AG10803 (cell line): ENCODE measurements around the gene UMAD1.

Experiments
- DNase-seq: peaks from one replicate; pipeline ENCODE4 v3.0.0; 2010; ENCODE audit warnings: low read depth
- H3K4me3 ChIP-seq: 2 replicates; pipeline ENCODE4 v1.5.1; 2011; ENCODE audit warnings: mild to moderate bottlenecking, low read length, control low read depth
- CTCF ChIP-seq: conservative IDR thresholded peaks from 2 replicates; pipeline ENCODE4 v1.5.1; 2011; ENCODE audit warnings: mild to moderate bottlenecking, low read length, control low read depth, inconsistent platforms

Gene UMAD1

GRCh38 chr7:7907306-7907705 lies 266.8 kb downstream of the UMAD1 start:
- DNase-seq: no peak
- no peak overlapping the region for H3K4me3 ChIP-seq
- no peak for TF ChIP-seq CTCF

GRCh38 chr7:7908622-7909145 lies 268.1 kb downstream of the UMAD1 start:
- no peak for DNase-seq
- TF ChIP-seq CTCF: no peak
- no peak overlapping the region for H3K4me3 ChIP-seq

GRCh38 chr7:7909376-7909775 lies 268.8 kb downstream of the UMAD1 start:
- no peak overlapping the region for H3K4me3 ChIP-seq
- no peak for DNase-seq
- TF ChIP-seq CTCF: no peak

DNA sequence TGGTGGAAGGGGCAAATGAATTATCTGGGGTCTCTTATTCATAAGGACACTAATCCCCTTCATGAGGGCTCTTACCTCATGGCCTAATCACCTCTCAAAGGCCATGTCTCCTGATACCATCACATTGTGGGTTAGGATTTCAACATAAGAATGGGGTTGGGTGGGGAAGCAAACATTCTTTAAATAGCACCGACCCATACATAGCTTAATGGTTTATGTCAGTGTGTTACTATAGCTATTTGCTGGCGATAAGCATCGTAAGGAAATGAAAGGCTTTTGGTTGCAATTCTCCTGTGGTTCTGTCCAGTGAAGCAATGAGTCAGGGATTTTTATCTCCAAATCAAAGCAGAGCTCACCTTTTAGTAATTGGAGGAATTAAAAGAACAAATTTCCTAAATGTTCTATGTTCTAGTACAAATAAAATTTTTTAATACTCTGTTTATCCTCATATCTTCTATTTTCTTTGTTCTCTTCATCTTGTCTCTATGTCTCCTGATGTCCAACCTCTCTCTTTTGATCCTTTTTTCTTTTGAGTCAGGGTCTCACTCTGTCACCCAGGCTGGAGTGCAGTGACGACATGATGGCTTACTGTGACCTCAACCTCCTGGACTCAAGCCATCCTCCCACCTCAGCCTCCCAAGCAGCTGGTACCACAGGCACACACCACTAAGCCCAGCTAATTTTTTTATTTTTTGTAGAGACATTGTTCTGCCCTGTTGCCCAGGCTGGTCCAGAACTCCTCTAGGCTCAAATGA lies 271.0 kb downstream of the UMAD1 start:
- DNase-seq: peak; percentile 82
- no peak overlapping the region for H3K4me3 ChIP-seq
- no peak for TF ChIP-seq CTCF

- H3K4me3 ChIP-seq: no peak overlapping the region
- no peak for DNase-seq
- TF ChIP-seq CTCF: no peak
Measured at GRCh38 chr7:7912937-7913336, 272.4 kb downstream of the UMAD1 start.

DNA sequence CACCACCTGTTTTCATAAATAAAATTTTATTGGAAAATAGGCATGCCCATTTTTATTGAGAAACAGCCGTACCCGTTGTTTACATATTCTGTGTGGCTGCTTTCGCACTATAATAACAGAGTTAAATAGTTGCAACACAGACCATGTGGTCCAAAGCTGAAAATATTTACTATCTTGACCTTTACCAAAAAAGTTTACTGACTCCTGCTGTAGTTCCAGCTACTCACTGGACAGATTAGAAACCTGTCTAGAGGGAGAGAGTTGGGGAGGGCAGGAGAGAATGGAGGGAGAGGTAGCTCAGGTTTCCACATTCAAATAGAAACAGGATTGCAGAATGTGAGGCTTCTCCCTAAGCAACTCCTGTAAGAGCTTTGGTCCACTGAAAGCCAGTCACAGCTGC lies 273.0 kb downstream of the UMAD1 start:
- no peak overlapping the region for H3K4me3 ChIP-seq
- TF ChIP-seq CTCF: no peak
- DNase-seq: peak; percentile 11

GRCh38 chr7:7914547-7914946 lies 274.0 kb downstream of the UMAD1 start:
- H3K4me3 ChIP-seq: no peak overlapping the region
- no peak for DNase-seq
- TF ChIP-seq CTCF: no peak
